Bronchial smooth muscle cell (primary cell): ENCODE measurements around the gene PAGE4. TPM values are rescaled to one million over a fixed set of nuclear protein-coding genes. Genes with fewer than 3 reads are reported as not detected.

Experiments used
- total RNA-seq: library from RNA; depleted of rRNA; stranded (reverse); fragments of >200 nt; gene quantifications from 2 replicates; pipeline ENCODE4 v1.2.1, GENCODE V29; 2014

PAGE4 gene
- total RNA-seq = not detected in 2 replicates

GRCh38 chrX:49829016-49829415 lies at the start of gene PAGE4:
PAGE4 (plus strand) TSS chrX:49829303; CDS start chrX:49830429, 1,126 bp downstream.

GRCh38 chrX:49878834-49879655 lies 49.9 kb downstream of the PAGE4 start, which contains the start of gene USP27X:
USP27X (plus strand) TSS chrX:49879484; CDS start chrX:49880308, 824 bp downstream.

Other genes starting within 250 kb of the PAGE4 start
- gene GAGE12H, start 249.4 kb upstream of the PAGE4 start, total RNA-seq = not detected in 2 replicates
- not detected in 2 replicates for gene GAGE2A, start 239.8 kb upstream of the PAGE4 start, total RNA-seq
- not detected in 2 replicates for gene GAGE1, start 230.3 kb upstream of the PAGE4 start, total RNA-seq
- gene PAGE1, start 133.3 kb upstream of the PAGE4 start, total RNA-seq = not detected in 2 replicates
- 3.0 and 3.6 TPM in 2 replicates for gene USP27X, start 50.2 kb downstream of the PAGE4 start, total RNA-seq
- gene CLCN5, start 93.3 kb downstream of the PAGE4 start, total RNA-seq = 4.2 and 5.5 TPM in 2 replicates